Keratinocyte (primary cell): ENCODE data around the gene VPS26A. TPM values are rescaled to one million over a fixed set of nuclear protein-coding genes. Genes with fewer than 3 reads are reported as not detected.

Source experiments
- DNase-seq: peaks from one replicate; pipeline ENCODE4 v3.0.0-alpha.2; 2011; ENCODE audit warnings: low read depth, missing footprints, low spot score
- FAIRE-seq: peaks from 2 replicates; lab custom pipeline; 2011; peaks lifted over from hg19 to GRCh38; lab: Jason Lieb, UNC
- H2AFZ ChIP-seq: 2 replicates; pipeline ENCODE4 v1.6.0; 2012; ENCODE audit warnings: low read length, control low read depth, inconsistent platforms; ENCODE audit not compliant: control insufficient read depth
- H3K27ac ChIP-seq: 2 replicates; pipeline ENCODE4 v1.5.1; 2011; ENCODE audit warnings: low read length; ENCODE audit not compliant: control insufficient read depth, insufficient read depth
- H3K27me3 ChIP-seq: 3 replicates; pipeline ENCODE4 v1.6.0; 2011; ENCODE audit warnings: low read length; ENCODE audit not compliant: control insufficient read depth, insufficient read depth; ENCODE audit errors: extremely low read depth
- H3K36me3 ChIP-seq, 2 experiments: 2 replicates in 1 of 2; 3 replicates in 1 of 2; pipeline ENCODE4 v1.5.1; 2011; ENCODE audit warnings: low read length in 2 of 2, mild to moderate bottlenecking in 1 of 2; ENCODE audit not compliant: control insufficient read depth in 2 of 2, insufficient read depth in 2 of 2; ENCODE audit errors: extremely low read depth in 1 of 2
- H3K4me1 ChIP-seq: 3 replicates; pipeline ENCODE4 v1.5.1; 2011; ENCODE audit warnings: low read length; ENCODE audit not compliant: control insufficient read depth, insufficient read depth; ENCODE audit errors: extremely low read depth
- H3K4me2 ChIP-seq: 3 replicates; pipeline ENCODE4 v1.6.0; 2011; ENCODE audit warnings: low read depth, low read length; ENCODE audit not compliant: control insufficient read depth, insufficient read depth; ENCODE audit errors: extremely low read depth
- H3K4me3 ChIP-seq, 3 experiments: fragments of 200-600 bp in 1 of 3; sonication (generic) in 1 of 3; 2 replicates in 2 of 3; 3 replicates in 1 of 3; pipeline ENCODE4 v1.5.1; 2011 to 2016; ENCODE audit warnings: low read length in 3 of 3, mild to moderate bottlenecking in 3 of 3, control low read depth in 2 of 3, inconsistent platforms in 1 of 3, low read depth in 1 of 3, mixed read lengths in 1 of 3, mixed run types in 1 of 3, moderate library complexity in 1 of 3; ENCODE audit not compliant: control insufficient read depth in 2 of 3, insufficient read depth in 2 of 3; ENCODE audit errors: extremely low read depth in 1 of 3
- H3K79me2 ChIP-seq: 2 replicates; pipeline ENCODE4 v1.6.0; 2012; ENCODE audit warnings: low read length; ENCODE audit not compliant: control insufficient read depth, insufficient read depth
- H3K9ac ChIP-seq: 3 replicates; pipeline ENCODE4 v1.6.0; 2011; ENCODE audit warnings: low read length; ENCODE audit not compliant: control insufficient read depth, insufficient read depth; ENCODE audit errors: extremely low read depth
- H3K9me1 ChIP-seq: 3 replicates; pipeline ENCODE4 v1.6.0; 2011; ENCODE audit warnings: low read length; ENCODE audit not compliant: control insufficient read depth, insufficient read depth; ENCODE audit errors: extremely low read depth
- H3K9me3 ChIP-seq: 2 replicates; pipeline ENCODE4 v1.5.1; 2012; ENCODE audit warnings: low read depth, low read length; ENCODE audit not compliant: control insufficient read depth
- H4K20me1 ChIP-seq: 3 replicates; pipeline ENCODE4 v1.6.0; 2011; ENCODE audit warnings: low read length; ENCODE audit not compliant: control insufficient read depth, insufficient read depth; ENCODE audit errors: extremely low read depth
- CTCF ChIP-seq, 3 experiments: IDR thresholded peaks in 1 of 3; conservative IDR thresholded peaks in 1 of 3; optimal IDR thresholded peaks in 1 of 3; 2 replicates in 2 of 3; 3 replicates in 1 of 3; pipeline versions ENCODE3 to v1.5.1; 2011; ENCODE audit warnings: low read length in 3 of 3, mild to moderate bottlenecking in 3 of 3, moderate library complexity in 2 of 3, control low read depth in 1 of 3, inconsistent platforms in 1 of 3; ENCODE audit not compliant: insufficient read depth in 2 of 3; ENCODE audit errors: extremely low read depth in 1 of 3
- EZH2 ChIP-seq: IDR thresholded peaks from one replicate; pipeline ENCODE4 v1.6.1; 2012; ENCODE audit warnings: inconsistent platforms, mild to moderate bottlenecking, low read length, moderate library complexity
- dilution Hi-C: fragments of 300-500 bp; cut with MboI; formaldehyde crosslinking; loops from one replicate; pipeline ENCODE4 v1.7.0; 2020; ENCODE audit warnings: low sequenced_read_pairs; ENCODE audit not compliant: extremely low pct_ligation_motif_present
- polyA plus RNA-seq, 5 experiments: library from polyadenylated mRNA; depleted of rRNA in 3 of 5; stranded (reverse) in 3 of 5; stranded (forward) in 1 of 5; unstranded in 1 of 5; fragments of >200 nt; gene quantifications; 1 replicate in 1 of 5; 2 replicates in 3 of 5; 3 replicates in 1 of 5; pipeline versions ENCODE4 v1.2.1 to v1.2.3, GENCODE V29; 2011 to 2012; ENCODE audit warnings: missing spikeins in 2 of 5, low read depth in 1 of 5, low replicate concordance in 1 of 5

Gene VPS26A
- polyA plus RNA-seq, 1 donor (not counting 4 experiments of a cell fraction or from before 2014, with no cell fraction given) = 64.3 TPM

DNA sequence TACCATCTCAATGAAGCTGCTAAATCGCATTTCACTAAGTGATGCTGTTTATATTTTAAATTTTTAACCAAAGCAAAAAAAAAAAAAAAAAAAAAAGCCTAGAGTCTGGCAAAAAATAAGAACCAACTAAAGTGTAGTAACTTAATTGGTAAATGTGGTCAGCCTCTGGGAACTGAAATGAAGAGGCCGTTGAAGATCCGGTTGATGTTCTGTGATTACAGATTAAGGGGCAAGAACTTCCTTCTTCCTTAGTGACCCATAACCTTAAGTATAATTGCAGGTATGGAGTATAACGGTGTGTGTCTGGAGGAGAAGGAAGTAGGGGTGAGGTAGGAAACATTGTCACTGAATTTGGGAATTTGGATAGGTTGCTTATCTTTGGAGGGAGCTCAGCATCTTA, 43.8 kb upstream of the VPS26A start:
- FAIRE-seq = no peak
- H2AFZ ChIP-seq = no peak overlapping the region

GRCh38 chr10:69086001-69086509, 37.9 kb upstream of the VPS26A start:
- no peak for DNase-seq
- Histone ChIP-seq H3K9me1 (no peaks in the 10 kb centered on the region), H3K9ac (no peak overlapping the region), H2AFZ (peak overlapping the region; percentile 43), H3K27me3 (no peaks in the 10 kb centered on the region), H3K79me2 (no peaks in the 10 kb centered on the region), H4K20me1 (no peaks in the 10 kb centered on the region), H3K27ac (no peak overlapping the region), H3K4me1 (no peaks in the 10 kb centered on the region), H3K4me2 (no peak overlapping the region), H3K36me3 (no peaks in the 10 kb centered on the region), H3K4me3 (no peak overlapping the region), H3K9me3 (no peaks in the 10 kb centered on the region)
- dilution Hi-C loops = no loop called here
- TF ChIP-seq CTCF (optimal IDR thresholded peaks at IDR 0.05 in 1 of 3, IDR thresholded peaks at IDR 0.05 in 1 of 3, conservative IDR thresholded peaks at IDR 0.05 in 1 of 3; ENCODE audit: extremely low read depth in 1 of 3, insufficient read depth in 2 of 3, low read length in 3 of 3) (no peak), EZH2 (no peak)
- FAIRE-seq = no peak

More for the DNA sequence above, 43.8 kb upstream of the VPS26A start:
- Histone ChIP-seq H3K4me2 (no peak overlapping the region), H3K27me3 (no peaks in the 10 kb centered on the region), H3K4me3 (no peak overlapping the region), H3K9ac (no peak overlapping the region), H3K9me3 (no peaks in the 10 kb centered on the region), H4K20me1 (no peaks in the 10 kb centered on the region), H3K79me2 (no peaks in the 10 kb centered on the region), H3K4me1 (no peaks in the 10 kb centered on the region), H3K9me1 (no peaks in the 10 kb centered on the region), H3K36me3 (no peaks in the 10 kb centered on the region), H3K27ac (no peak overlapping the region)
- dilution Hi-C loops = no loop called here
- no peak for DNase-seq
- TF ChIP-seq CTCF (optimal IDR thresholded peaks at IDR 0.05 in 1 of 3, IDR thresholded peaks at IDR 0.05 in 1 of 3, conservative IDR thresholded peaks at IDR 0.05 in 1 of 3; ENCODE audit: extremely low read depth in 1 of 3, insufficient read depth in 2 of 3, low read length in 3 of 3) = no peak
